Trophoblast cell (in vitro differentiated cells and primary cell): ENCODE measurements around the gene SYT12.
A peak's percentile ranks its signal among the peaks of the same experiment; 100 is the strongest.

Source experiments
- DNase-seq, 2 donors: peaks; one replicate each; pipeline ENCODE4 v3.0.0-alpha.2; 2016
- H2AFZ ChIP-seq: 2 replicates; pipeline ENCODE4 v1.6.1; 2013; ENCODE audit warnings: low read length, moderate library complexity, mild to moderate bottlenecking; ENCODE audit not compliant: insufficient read depth, poor library complexity
- H2AK5ac ChIP-seq: 2 replicates; pipeline ENCODE4 v1.6.1; 2013; ENCODE audit warnings: mild to moderate bottlenecking, low read length
- H2BK120ac ChIP-seq: 2 replicates; pipeline ENCODE4 v1.6.1; 2013; ENCODE audit warnings: low read length, mild to moderate bottlenecking, moderate library complexity; ENCODE audit not compliant: insufficient read depth, poor library complexity
- H2BK12ac ChIP-seq: 2 replicates; pipeline ENCODE4 v1.6.1; 2013; ENCODE audit warnings: mild to moderate bottlenecking, low read length, moderate library complexity
- H2BK5ac ChIP-seq: 2 replicates; pipeline ENCODE4 v1.6.1; 2013; ENCODE audit warnings: low read length, low read depth, moderate library complexity, mild to moderate bottlenecking; ENCODE audit not compliant: poor library complexity
- H3K14ac ChIP-seq: 2 replicates; pipeline ENCODE4 v1.6.1; 2013; ENCODE audit warnings: mild to moderate bottlenecking, low read length
- H3K18ac ChIP-seq: 2 replicates; pipeline ENCODE4 v1.6.1; 2013; ENCODE audit warnings: mild to moderate bottlenecking, low read length
- H3K23ac ChIP-seq: 2 replicates; pipeline ENCODE4 v1.6.1; 2013; ENCODE audit warnings: low read length
- H3K27ac ChIP-seq: 2 replicates; pipeline ENCODE4 v1.5.1; 2013; ENCODE audit warnings: low read depth, mild to moderate bottlenecking, inconsistent platforms, low read length, moderate library complexity
- H3K27me3 ChIP-seq: 2 replicates; pipeline ENCODE4 v1.6.1; 2013; ENCODE audit warnings: inconsistent platforms, mild to moderate bottlenecking, low read length, moderate library complexity; ENCODE audit not compliant: insufficient read depth
- H3K36me3 ChIP-seq, 2 experiments: 1 replicate in 1 of 2; 2 replicates in 1 of 2; pipeline ENCODE4 v1.6.1; 2013; ENCODE audit warnings: low read length in 2 of 2, mild to moderate bottlenecking in 2 of 2, moderate library complexity in 1 of 2; ENCODE audit not compliant: insufficient read depth in 2 of 2, control insufficient read depth in 1 of 2
- H3K4ac ChIP-seq: 2 replicates; pipeline ENCODE4 v1.6.1; 2013; ENCODE audit warnings: low read depth, mild to moderate bottlenecking, low read length, moderate library complexity
- H3K4me1 ChIP-seq, 2 experiments: 1 replicate in 1 of 2; 2 replicates in 1 of 2; pipeline ENCODE4 v1.6.1; 2013; ENCODE audit warnings: low read length in 2 of 2, mild to moderate bottlenecking in 2 of 2, moderate library complexity in 1 of 2; ENCODE audit not compliant: insufficient read depth in 2 of 2, control insufficient read depth in 1 of 2
- H3K4me2 ChIP-seq: 2 replicates; pipeline ENCODE4 v1.6.1; 2013; ENCODE audit warnings: inconsistent platforms, mild to moderate bottlenecking, low read length, moderate library complexity
- H3K4me3 ChIP-seq: 2 replicates; pipeline ENCODE4 v1.5.1; 2013; ENCODE audit warnings: mild to moderate bottlenecking, low read depth, low read length, inconsistent platforms
- H3K79me1 ChIP-seq: one replicate; pipeline ENCODE4 v1.6.1; 2013; ENCODE audit warnings: low read length
- H3K79me2 ChIP-seq: 2 replicates; pipeline ENCODE4 v1.6.1; 2013; ENCODE audit warnings: low read length, mild to moderate bottlenecking; ENCODE audit not compliant: control insufficient read depth, insufficient read depth, poor library complexity
- H3K9ac ChIP-seq: 2 replicates; pipeline ENCODE4 v1.6.1; 2013; ENCODE audit warnings: mild to moderate bottlenecking, low read length
- H3K9me3 ChIP-seq: 2 replicates; pipeline ENCODE4 v1.6.1; 2013; ENCODE audit warnings: low read depth, mild to moderate bottlenecking, control low read depth, inconsistent platforms, low read length; ENCODE audit not compliant: insufficient read depth
- H4K12ac ChIP-seq: 2 replicates; pipeline ENCODE4 v1.6.1; 2013; ENCODE audit warnings: low read depth, mild to moderate bottlenecking, low read length, moderate library complexity
- H4K8ac ChIP-seq: 2 replicates; pipeline ENCODE4 v1.6.1; 2013; ENCODE audit warnings: low read depth, mild to moderate bottlenecking, low read length, moderate library complexity
- H4K91ac ChIP-seq: one replicate; pipeline ENCODE4 v1.6.1; 2013; ENCODE audit warnings: low read depth, mild to moderate bottlenecking, low read length, moderate library complexity
- WGBS: extraction: QIAGEN DNeasy Blood & Tissue Kit; methylation state at CpG from one replicate; pipeline ENCODE4 v1.1.7; 2013; ENCODE audit warnings: missing lambda C conversion rate; ENCODE audit not compliant: insufficient read length, insufficient coverage; ENCODE audit errors: extremely low coverage; 5-methylcytosine and 5-hydroxymethylcytosine counted together

Gene SYT12

DNA sequence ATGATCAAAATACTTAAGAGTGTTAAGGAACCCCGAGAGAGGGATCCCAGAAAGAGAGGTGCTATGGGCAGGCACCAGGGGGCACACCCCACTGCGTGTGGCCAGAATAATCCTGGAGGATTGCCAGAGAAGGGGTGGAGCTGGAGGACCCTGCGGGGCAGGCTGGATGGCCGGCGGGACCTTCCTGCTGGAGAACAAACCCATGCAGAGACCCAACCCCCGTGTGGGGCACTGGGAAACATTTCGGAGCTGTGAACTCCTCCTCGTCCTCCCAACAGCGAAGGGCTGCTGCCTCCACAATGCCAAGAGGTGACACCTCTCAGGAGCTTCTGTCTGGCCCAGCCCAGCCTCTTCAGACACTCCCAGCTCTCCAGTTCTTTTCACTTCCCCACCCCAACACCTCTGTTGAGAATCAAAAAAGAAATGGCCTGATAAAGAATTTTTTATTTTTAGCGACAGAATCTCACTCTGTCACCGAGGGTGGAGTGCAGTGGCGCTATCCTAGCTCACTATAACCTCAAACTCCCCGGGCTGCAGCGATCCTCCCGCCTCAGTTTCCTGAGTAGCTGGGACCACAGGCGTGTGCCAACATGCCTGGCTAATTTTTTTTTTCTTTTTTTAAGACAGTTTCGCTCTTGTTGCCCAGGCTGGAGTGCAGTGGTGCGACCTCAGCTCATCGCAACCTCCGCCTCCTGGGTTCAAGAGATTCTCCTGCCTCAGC is 59.3 kb downstream of the SYT12 start:
- Histone ChIP-seq H3K4me3 (no peak overlapping the region), H3K4me2 (no peak overlapping the region), H4K91ac (peak overlapping the region; percentile 12), H3K23ac (no peak overlapping the region), H4K8ac (no peak overlapping the region), H3K79me1 (peaks cover 3% of the 10 kb centered on the region), H4K12ac (no peak overlapping the region), H3K27ac (no peak overlapping the region), H3K36me3 (no peaks in the 10 kb centered on the region), H2BK5ac (no peak overlapping the region), H3K27me3 (no peaks in the 10 kb centered on the region), H3K4ac (no peak overlapping the region), H3K9me3 (no peaks in the 10 kb centered on the region), H3K18ac (no peak overlapping the region), H3K14ac (no peak overlapping the region), H2AFZ (peak overlapping the region; percentile 53), H3K79me2 (no peaks in the 10 kb centered on the region), H2AK5ac (no peak overlapping the region), H3K9ac (no peak overlapping the region), H2BK12ac (peak overlapping the region; percentile 26), H3K4me1 (peaks cover 6% of the 10 kb centered on the region in 2 experiments), H2BK120ac (no peak overlapping the region)
- no peak for DNase-seq
- WGBS = no CpG with 5 or more reads among the region's 20 CpGs

GRCh38 chr11:67083786-67084366 is 60.9 kb downstream of the SYT12 start:
- H3K79me2 ChIP-seq = no peaks in the 10 kb centered on the region
- no peak overlapping the region for H3K4me2 ChIP-seq
- no peaks in the 10 kb centered on the region for H3K27me3 ChIP-seq
- H3K79me1 ChIP-seq = peaks cover 3% of the 10 kb centered on the region
- H2AFZ ChIP-seq = no peak overlapping the region
- H4K12ac ChIP-seq = no peak overlapping the region
- H2BK5ac ChIP-seq = no peak overlapping the region
- no peak overlapping the region for H2BK12ac ChIP-seq
- no peak overlapping the region for H3K18ac ChIP-seq
- no CpG with 5 or more reads among the region's 8 CpGs for WGBS
- no peak overlapping the region for H4K8ac ChIP-seq
- no peak overlapping the region for H3K14ac ChIP-seq
- no peak overlapping the region for H3K4me3 ChIP-seq
- no peaks in the 10 kb centered on the region for H3K36me3 ChIP-seq
- no peak for DNase-seq
- no peak overlapping the region for H3K9ac ChIP-seq
- H3K4me1 ChIP-seq = peaks cover 6% of the 10 kb centered on the region in 2 experiments
- H2BK120ac ChIP-seq = no peak overlapping the region
- H4K91ac ChIP-seq = no peak overlapping the region
- H3K4ac ChIP-seq = no peak overlapping the region
- no peaks in the 10 kb centered on the region for H3K9me3 ChIP-seq
- H2AK5ac ChIP-seq = no peak overlapping the region
- no peak overlapping the region for H3K27ac ChIP-seq
- H3K23ac ChIP-seq = no peak overlapping the region

DNA sequence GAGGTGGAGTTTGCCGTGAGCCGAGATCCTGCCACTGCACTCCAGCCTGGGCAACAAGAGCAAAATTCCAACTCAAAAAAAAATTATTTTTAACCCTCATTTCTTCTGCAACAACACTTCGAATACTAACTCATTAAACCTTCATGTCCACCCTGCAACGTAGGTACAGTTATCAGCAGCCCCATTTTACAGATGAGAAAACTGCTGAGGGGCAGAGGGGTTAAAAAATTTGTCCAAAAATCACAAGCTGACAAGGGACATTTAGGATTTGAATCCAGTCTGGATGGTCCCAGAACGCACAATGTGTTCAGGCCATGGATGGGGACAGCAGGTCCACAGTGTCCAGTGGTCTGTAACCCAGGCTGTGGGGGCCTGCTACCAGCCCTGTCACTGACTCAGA is 62.7 kb downstream of the SYT12 start:
- H3K14ac ChIP-seq = no peak overlapping the region
- H3K79me1 ChIP-seq = peaks cover 3% of the 10 kb centered on the region
- no peaks in the 10 kb centered on the region for H3K36me3 ChIP-seq
- H3K4me2 ChIP-seq = no peak overlapping the region
- no peak overlapping the region for H2BK5ac ChIP-seq
- H2BK12ac ChIP-seq = no peak overlapping the region
- no peaks in the 10 kb centered on the region for H3K79me2 ChIP-seq
- H2BK120ac ChIP-seq = no peak overlapping the region
- no peak overlapping the region for H3K4ac ChIP-seq
- peaks cover 6% of the 10 kb centered on the region in 2 experiments for H3K4me1 ChIP-seq
- no peak overlapping the region for H3K9ac ChIP-seq
- H2AFZ ChIP-seq = no peak overlapping the region
- H3K9me3 ChIP-seq = no peaks in the 10 kb centered on the region
- H4K8ac ChIP-seq = no peak overlapping the region
- H4K91ac ChIP-seq = no peak overlapping the region
- DNase-seq = no peak
- H3K27ac ChIP-seq = no peak overlapping the region
- no peak overlapping the region for H3K4me3 ChIP-seq
- H3K23ac ChIP-seq = no peak overlapping the region
- WGBS = 100% methylated on average over 1 of the region's 5 CpGs
- H2AK5ac ChIP-seq = no peak overlapping the region
- H3K27me3 ChIP-seq = no peaks in the 10 kb centered on the region
- no peak overlapping the region for H3K18ac ChIP-seq
- no peak overlapping the region for H4K12ac ChIP-seq

- H3K4ac ChIP-seq = no peak overlapping the region
- no peaks in the 10 kb centered on the region for H3K79me1 ChIP-seq
- no peaks in the 10 kb centered on the region for H3K79me2 ChIP-seq
- no peak overlapping the region for H2BK120ac ChIP-seq
- no peak overlapping the region for H3K14ac ChIP-seq
- H2AFZ ChIP-seq = no peak overlapping the region
- H4K12ac ChIP-seq = no peak overlapping the region
- no peak overlapping the region for H3K9ac ChIP-seq
- H3K4me2 ChIP-seq = no peak overlapping the region
- no peak overlapping the region for H4K8ac ChIP-seq
- H2BK12ac ChIP-seq = no peak overlapping the region
- no peak overlapping the region for H2AK5ac ChIP-seq
- H4K91ac ChIP-seq = no peak overlapping the region
- no peak for DNase-seq
- peak overlapping the region; percentile 46 for H3K4me3 ChIP-seq
- no peaks in the 10 kb centered on the region for H3K27me3 ChIP-seq
- H2BK5ac ChIP-seq = no peak overlapping the region
- no peaks in the 10 kb centered on the region for H3K4me1 ChIP-seq
- H3K27ac ChIP-seq = no peak overlapping the region
- H3K18ac ChIP-seq = no peak overlapping the region
- no peaks in the 10 kb centered on the region for H3K36me3 ChIP-seq
- no peak overlapping the region for H3K23ac ChIP-seq
- H3K9me3 ChIP-seq = no peaks in the 10 kb centered on the region
- WGBS = no CpG with 5 or more reads among the region's 8 CpGs
Observed at GRCh38 chr11:67090717-67091116, 67.8 kb downstream of the SYT12 start.
